HFF-Myc (cell line): ENCODE data around the gene ATP6V1F.

Source experiments
- DNase-seq: peaks from one replicate; pipeline ENCODE4 v3.0.0-alpha.2; 2011; ENCODE audit warnings: low read depth; ENCODE audit errors: extremely low read depth
- H3K4me3 ChIP-seq: replicated peaks from 2 replicates; pipeline ENCODE4 v1.5.1; 2011; ENCODE audit warnings: low read depth, mild to moderate bottlenecking, control low read depth, low read length
- TF ChIP-seq, protein P1 (sequence below): IDR thresholded peaks from 2 replicates; pipeline ENCODE4 v1.5.1; 2012; ENCODE audit warnings: mild to moderate bottlenecking, low read depth, low read length, control low read depth; ENCODE audit errors: missing control alignments

The ATP6V1F gene

GRCh38 chr7:128889121-128889520 lies 26.5 kb downstream of the ATP6V1F start:
- no peak overlapping the region for H3K4me3 ChIP-seq
- no peak for DNase-seq
- TF ChIP-seq, protein P1, sequence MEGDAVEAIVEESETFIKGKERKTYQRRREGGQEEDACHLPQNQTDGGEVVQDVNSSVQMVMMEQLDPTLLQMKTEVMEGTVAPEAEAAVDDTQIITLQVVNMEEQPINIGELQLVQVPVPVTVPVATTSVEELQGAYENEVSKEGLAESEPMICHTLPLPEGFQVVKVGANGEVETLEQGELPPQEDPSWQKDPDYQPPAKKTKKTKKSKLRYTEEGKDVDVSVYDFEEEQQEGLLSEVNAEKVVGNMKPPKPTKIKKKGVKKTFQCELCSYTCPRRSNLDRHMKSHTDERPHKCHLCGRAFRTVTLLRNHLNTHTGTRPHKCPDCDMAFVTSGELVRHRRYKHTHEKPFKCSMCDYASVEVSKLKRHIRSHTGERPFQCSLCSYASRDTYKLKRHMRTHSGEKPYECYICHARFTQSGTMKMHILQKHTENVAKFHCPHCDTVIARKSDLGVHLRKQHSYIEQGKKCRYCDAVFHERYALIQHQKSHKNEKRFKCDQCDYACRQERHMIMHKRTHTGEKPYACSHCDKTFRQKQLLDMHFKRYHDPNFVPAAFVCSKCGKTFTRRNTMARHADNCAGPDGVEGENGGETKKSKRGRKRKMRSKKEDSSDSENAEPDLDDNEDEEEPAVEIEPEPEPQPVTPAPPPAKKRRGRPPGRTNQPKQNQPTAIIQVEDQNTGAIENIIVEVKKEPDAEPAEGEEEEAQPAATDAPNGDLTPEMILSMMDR, result no peak

DNA sequence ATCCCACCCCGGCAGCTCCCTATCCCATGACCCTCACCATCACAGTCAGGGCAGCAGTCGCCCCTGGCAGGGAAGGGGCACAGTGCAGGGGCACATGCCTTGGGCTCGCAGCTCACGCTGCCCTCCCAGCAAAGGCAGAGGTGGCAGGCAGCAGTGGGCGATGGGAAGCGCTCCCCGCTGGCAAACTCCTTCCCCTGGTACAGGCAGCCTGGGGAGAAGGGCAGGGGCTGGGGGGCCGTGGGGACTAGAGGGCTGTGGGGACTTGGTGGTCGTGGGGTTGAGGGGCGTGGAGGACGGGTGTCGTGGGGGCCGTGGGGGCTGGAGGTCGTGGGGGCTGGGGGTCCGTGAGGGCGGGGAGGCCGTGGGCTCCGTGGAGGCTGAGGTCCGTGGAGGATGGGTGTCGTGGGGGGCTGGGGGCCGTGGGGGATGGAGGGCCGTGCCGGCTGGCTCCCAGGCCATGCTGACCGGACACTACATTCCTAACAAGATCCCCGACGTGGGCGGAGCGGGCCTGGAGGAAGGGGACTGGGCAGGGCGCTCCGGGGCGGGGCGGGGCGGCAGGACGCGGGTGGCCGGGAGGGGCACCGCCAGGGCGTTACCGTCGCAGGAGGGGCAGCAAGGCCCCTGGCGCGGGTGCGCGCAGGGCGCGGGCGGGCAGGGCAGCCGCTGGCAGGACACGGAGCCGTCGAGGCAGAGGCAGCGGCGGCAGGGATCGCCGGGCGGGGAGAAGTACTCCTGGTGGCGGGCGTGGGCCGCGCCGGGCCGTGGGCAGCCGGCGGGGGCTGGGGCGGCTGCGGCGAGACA lies 27.9 kb downstream of the ATP6V1F start:
- DNase-seq, result no peak
- TF ChIP-seq, protein P1, result no peak
- H3K4me3 ChIP-seq, result no peak overlapping the region

DNA sequence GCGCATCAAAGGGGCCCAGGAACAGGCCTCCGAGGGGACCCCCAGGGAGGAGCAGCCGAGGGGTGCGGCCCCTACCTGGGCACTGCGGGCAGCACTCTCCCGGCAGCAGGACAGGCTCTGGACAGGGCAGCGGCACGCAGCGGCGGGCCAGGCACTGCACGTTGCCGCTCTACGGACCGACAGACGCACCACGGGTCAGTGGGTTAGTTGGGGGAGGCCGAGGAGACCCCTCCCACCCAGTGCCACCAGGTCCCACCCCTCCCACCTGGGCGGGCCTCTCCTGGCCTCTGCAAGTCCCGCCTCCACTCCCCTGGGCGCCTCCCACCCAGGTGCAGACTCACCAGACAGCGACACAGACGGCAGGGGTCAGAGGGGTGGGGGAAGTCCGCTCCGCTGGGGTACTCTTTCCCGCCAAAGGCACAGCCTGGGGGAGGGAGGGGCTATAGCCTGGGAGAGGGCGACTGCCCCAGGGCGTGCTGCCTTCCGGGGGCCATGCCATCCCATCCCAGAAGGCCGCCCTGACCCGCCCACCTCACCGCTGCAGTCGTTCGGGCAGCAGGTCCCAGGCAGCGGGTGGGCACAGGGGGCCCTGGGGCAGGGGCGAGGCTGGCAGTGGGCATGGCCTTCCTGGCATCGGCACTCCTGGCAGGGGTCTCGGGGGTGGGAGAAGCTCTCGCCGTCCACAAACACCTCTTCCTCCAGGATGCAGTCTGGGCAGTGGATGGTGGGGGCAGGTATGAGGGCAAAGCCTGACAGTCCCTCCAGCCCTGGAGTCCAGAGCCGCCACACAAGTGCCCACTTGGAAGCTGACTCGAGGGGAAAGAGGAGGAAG lies 28.7 kb downstream of the ATP6V1F start:
- H3K4me3 ChIP-seq, result no peak overlapping the region
- no peak for DNase-seq
- TF ChIP-seq, protein P1, result no peak

- H3K4me3 ChIP-seq, result no peak overlapping the region
- DNase-seq, result no peak
- TF ChIP-seq, protein P1, result no peak
These were observed 29.2 kb downstream of the ATP6V1F start for GRCh38 chr7:128891942-128892269.

- TF ChIP-seq, protein P1, result no peak
- no peak for DNase-seq
- no peak overlapping the region for H3K4me3 ChIP-seq
These were observed 30.0 kb downstream of the ATP6V1F start for GRCh38 chr7:128892521-128893250.

DNA sequence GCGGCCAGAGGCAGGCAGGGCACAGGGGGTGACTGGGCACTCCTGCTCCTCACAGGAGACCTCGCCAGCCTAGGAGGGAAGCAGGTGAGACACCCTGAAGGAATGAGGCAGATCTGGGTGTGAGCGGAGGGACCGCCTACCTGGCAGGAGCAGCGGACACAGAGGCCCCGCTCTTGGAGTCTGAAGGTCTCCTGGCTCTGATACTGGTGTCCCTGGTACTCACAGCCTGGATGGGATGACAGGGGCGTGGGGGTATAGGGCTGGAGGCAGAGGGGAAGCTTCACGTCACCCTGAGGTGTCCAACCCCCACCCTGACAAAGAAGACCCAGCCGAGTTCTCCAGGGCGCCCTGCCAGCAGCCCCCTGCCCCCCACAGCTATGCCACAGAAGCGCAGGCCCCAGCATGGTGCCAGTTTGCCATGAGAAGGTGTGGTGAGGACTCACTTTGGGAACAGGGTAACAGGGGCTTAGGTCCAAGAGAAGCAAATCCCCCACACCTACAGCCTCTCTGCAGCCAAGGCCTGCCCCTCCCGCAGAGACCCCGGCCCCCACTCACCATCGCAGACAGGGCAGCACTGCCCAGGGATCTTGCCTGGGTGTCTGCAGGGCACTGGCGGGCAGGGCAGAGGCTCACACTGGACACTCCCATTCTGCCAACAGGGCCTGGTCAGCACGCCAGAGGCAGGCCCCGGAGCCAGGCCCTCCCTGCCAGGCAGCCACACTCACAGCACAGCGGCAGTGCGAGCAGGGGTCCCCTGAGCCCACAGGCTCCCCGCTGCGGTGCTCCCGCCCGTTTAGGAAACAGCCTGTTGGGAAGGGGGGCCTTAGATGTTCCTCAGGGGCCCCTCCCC lies 30.8 kb downstream of the ATP6V1F start:
- H3K4me3 ChIP-seq, result no peak overlapping the region
- no peak for DNase-seq

More for the DNA sequence above, 30.8 kb downstream of the ATP6V1F start:
- TF ChIP-seq, protein P1, result no peak
